ENCODE results near the gene TDRD9.

Gene TDRD9

DNA sequence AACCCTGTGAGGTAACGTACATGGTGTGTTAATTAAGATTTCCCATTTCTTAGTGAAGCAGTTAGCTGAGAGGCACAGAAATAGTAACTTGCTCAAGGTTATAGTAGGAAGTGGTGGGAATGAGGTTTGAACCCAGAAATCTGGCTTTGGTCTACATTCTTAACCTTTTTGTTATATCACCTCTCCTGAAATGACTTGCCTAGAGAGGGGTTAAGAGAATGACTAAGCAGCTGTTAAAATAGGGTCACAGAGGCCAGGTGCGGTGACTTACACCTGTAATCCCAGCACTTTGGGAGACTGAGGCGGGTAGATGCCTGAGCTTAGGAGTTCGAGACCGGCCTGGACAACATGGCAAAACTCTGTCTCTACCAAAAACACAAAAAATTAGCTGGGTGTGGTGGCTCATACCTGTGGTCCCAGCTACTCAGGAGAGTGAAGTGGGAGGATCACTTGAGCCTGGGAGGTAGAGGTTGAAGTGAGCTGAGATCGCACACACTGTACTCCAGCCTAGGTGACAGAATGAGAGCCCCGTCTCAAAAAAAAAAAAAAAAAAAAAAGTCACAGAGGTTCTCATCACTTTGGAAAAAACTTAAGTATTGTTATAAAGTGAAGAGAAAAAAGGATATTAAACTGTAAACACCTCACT lies 71.7 kb downstream of the TDRD9 start:
- no peak for DNase-seq (ENCODE audit: extremely low spot score)
- TF ChIP-seq, protein P1, sequence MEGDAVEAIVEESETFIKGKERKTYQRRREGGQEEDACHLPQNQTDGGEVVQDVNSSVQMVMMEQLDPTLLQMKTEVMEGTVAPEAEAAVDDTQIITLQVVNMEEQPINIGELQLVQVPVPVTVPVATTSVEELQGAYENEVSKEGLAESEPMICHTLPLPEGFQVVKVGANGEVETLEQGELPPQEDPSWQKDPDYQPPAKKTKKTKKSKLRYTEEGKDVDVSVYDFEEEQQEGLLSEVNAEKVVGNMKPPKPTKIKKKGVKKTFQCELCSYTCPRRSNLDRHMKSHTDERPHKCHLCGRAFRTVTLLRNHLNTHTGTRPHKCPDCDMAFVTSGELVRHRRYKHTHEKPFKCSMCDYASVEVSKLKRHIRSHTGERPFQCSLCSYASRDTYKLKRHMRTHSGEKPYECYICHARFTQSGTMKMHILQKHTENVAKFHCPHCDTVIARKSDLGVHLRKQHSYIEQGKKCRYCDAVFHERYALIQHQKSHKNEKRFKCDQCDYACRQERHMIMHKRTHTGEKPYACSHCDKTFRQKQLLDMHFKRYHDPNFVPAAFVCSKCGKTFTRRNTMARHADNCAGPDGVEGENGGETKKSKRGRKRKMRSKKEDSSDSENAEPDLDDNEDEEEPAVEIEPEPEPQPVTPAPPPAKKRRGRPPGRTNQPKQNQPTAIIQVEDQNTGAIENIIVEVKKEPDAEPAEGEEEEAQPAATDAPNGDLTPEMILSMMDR (IDR thresholded peaks at IDR 0.05; ENCODE audit: control extremely low read depth, extremely low read depth, low read depth, missing control alignments) = no peak
- CTCF ChIA-PET = no interaction called here
- POLR2A ChIA-PET = no interaction called here

DNA sequence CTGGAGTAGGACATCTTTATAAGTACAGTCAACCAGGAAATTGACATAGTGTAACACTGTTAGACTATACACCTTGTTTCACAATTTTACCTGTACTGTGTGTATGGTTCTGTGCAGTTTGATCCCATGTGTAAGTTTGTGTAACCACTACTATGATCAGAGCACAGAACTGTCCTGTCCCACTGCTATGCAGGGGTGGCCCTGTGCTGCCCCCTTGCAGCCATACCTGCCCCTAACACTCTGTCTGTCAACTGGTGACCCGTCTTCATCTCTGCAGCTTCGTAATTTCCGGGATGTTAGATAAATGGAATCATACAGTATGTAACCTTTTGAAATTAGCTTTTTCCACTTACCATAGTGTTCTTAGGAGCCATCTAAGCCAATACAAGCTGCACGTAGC lies 72.7 kb downstream of the TDRD9 start:
- TF ChIP-seq, protein P1 (IDR thresholded peaks at IDR 0.05; ENCODE audit: control extremely low read depth, extremely low read depth, low read depth, missing control alignments) = no peak
- no peak for DNase-seq (ENCODE audit: extremely low spot score)
- ChIA-PET POLR2A (no interaction called here), CTCF (no interaction called here)

DNA sequence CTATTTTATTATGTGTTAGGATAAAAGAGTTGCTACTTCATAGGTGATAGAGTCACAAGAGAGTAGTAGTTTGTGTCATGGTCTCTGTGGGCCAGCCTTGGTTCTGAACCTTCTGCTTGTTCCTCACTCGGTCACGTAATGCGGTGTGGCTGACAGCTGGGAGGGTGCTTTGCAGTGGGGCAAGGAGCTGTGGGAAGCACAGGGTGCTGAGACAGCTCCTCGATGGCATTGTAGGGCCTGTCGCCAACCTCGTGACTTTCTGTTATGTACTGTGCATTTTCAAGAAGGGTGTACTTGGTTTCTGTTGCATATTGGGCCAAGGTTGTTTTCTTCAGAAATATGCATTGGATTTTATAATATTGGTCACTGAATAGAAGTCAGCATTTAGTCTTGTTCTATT lies 75.4 kb downstream of the TDRD9 start:
- ChIA-PET POLR2A (no interaction called here), CTCF (no interaction called here)
- TF ChIP-seq, protein P1 (IDR thresholded peaks at IDR 0.05; ENCODE audit: control extremely low read depth, extremely low read depth, low read depth, missing control alignments) = no peak
- DNase-seq (ENCODE audit: extremely low spot score) = no peak

DNA sequence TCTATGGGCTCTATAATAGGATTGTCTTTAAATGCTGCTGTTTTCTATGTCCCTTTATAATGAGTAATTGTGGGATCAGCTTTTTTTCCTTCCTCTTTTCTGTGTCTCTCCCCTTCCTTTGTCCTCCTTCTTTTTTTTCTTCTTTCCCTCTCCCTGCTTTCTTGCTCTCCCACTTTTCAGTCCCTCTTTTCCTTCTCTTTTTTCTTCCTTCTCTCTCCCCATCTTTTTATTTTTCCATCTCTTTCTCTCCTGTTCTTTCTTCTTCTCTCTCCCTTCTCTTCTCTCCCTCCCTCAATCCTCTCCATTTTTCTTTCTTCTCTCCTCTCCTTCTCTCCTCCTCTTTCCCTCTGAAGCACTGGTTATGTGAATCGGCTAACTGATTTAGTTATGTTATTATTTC lies 76.6 kb downstream of the TDRD9 start:
- TF ChIP-seq, protein P1 (IDR thresholded peaks at IDR 0.05; ENCODE audit: control extremely low read depth, extremely low read depth, low read depth, missing control alignments) = no peak
- no peak for DNase-seq (ENCODE audit: extremely low spot score)
- ChIA-PET POLR2A (no interaction called here), CTCF (no interaction called here)

DNA sequence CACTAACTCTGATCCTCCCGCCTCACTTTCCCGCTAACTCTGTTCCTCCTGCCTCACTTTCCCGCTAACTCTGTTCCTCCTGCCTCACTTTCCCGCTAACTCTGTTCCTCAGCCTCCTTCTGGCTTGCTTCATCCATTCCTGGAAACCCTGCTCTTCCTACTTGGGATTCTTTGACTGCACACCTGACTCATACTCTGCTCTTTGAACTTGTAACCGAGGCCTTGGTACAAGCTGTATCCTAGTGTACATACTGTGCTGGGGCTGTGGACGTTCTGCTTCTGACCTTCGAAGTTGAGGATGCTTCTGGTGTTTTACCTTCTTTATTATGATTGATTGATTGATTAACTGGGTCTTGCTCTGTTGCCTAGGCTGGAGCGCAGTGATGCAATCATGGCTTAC lies 77.2 kb downstream of the TDRD9 start:
- ChIA-PET CTCF (no interaction called here), POLR2A (no interaction called here)
- TF ChIP-seq, protein P1 (IDR thresholded peaks at IDR 0.05; ENCODE audit: control extremely low read depth, extremely low read depth, low read depth, missing control alignments) = no peak
- no peak for DNase-seq (ENCODE audit: extremely low spot score)

DNA sequence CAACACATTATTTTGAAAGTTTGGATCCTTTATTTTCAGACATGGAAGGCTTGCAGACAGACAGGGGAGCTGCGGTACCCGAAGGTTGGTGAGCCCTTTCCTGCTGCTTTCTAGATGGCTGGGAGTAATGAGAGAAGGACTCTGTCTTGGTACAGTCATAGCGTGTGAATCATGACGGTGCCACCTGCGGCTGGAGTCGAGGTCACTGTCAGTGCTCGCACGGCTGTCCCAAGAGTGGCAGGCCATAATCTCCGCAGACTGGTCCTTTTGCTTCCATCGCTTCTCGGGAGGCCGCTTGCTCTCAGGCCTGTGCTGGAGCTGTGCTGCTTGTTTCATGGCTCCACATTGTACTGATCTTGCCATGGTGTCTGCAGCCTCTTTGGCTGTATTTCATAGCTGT lies 78.9 kb downstream of the TDRD9 start:
- no peak for DNase-seq (ENCODE audit: extremely low spot score)
- POLR2A ChIA-PET = no interaction called here
- CTCF ChIA-PET = no interaction called here
- TF ChIP-seq, protein P1 (IDR thresholded peaks at IDR 0.05; ENCODE audit: control extremely low read depth, extremely low read depth, low read depth, missing control alignments) = no peak

DNA sequence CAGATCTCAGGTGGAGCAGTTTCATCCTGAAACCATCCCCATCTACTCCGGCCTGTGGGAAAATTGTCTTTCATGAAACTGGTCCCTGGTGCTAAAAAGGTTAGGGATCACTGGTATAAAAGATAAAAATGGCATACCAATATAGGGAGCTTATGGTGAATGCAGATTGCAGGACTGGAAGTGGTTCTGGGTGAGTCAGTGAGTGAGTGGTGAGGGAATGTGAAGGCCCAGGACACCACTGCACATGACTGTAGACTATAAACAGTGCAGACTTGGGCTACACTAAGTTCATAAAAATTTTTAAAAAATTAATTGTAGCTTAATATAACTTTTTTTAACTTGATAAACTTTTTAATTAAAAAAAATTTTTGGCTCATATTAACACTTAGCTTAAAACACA lies 81.0 kb downstream of the TDRD9 start:
- CTCF ChIA-PET = interaction anchor here (1.4 kb wide), 1 partner anchor 13 kb away, joined by 3 read pairs; no protein-coding TSS in a partner anchor
- TF ChIP-seq, protein P1 (IDR thresholded peaks at IDR 0.05; ENCODE audit: control extremely low read depth, extremely low read depth, low read depth, missing control alignments) = no peak
- POLR2A ChIA-PET = no interaction called here
- DNase-seq (ENCODE audit: extremely low spot score) = no peak

Data from GM10248 (cell line).